Upper lobe of left lung (tissue), 6 donors: ENCODE results near the gene CAMKK2. TPM values are rescaled to one million over a fixed set of nuclear protein-coding genes. Genes with fewer than 3 reads are reported as not detected.

ENCODE experiments used
- ATAC-seq, 2 donors: fragments of 200-7000 bp; cut with Tn5 transposase; one replicate each; pipeline ENCODE4 v1.9.1; 2022; ENCODE audit warnings: mild to moderate bottlenecking in 2 of 2, moderate library complexity in 2 of 2; ENCODE audit not compliant: low FRiP score in 2 of 2
- DNase-seq, 2 donors: peaks; one replicate each; pipeline ENCODE4 v3.0.0-alpha.2; 2019 to 2020
- H3K27ac ChIP-seq, 4 donors: fragments of 200-600 bp; sonication (generic); one replicate each; pipeline ENCODE4 v1.5.1; 2016 to 2019
- H3K27me3 ChIP-seq, 4 donors: fragments of 200-600 bp; sonication (generic); one replicate each; pipeline ENCODE4 v1.5.1; 2017 to 2019
- H3K36me3 ChIP-seq, 4 donors: fragments of 200-600 bp; sonication (generic); one replicate each; pipeline ENCODE4 v1.5.1; 2016 to 2019
- H3K4me1 ChIP-seq, 4 donors: fragments of 200-600 bp; sonication (generic); one replicate each; pipeline ENCODE4 v1.5.1; 2018 to 2019
- H3K4me3 ChIP-seq, 4 donors: fragments of 200-600 bp; sonication (generic); one replicate each; pipeline ENCODE4 v1.5.1; 2017 to 2019; ENCODE audit warnings: mild to moderate bottlenecking in 2 of 4, moderate library complexity in 1 of 4
- H3K9me3 ChIP-seq, 4 donors: fragments of 200-600 bp; sonication (generic); one replicate each; pipeline ENCODE4 v1.5.1; 2018 to 2019
- EP300 ChIP-seq, 4 donors: sonication (generic); formaldehyde crosslinking; IDR thresholded peaks; one replicate each; pipeline ENCODE4 v1.5.1; 2017; ENCODE audit warnings: antibody characterized with exemption in 4 of 4, control low read depth in 2 of 4
- POLR2A ChIP-seq, 4 donors: fragments of 450-650 bp; IDR thresholded peaks; one replicate each; pipeline ENCODE4 v1.5.1; 2016 to 2017; ENCODE audit warnings: antibody characterized with exemption in 4 of 4, mild to moderate bottlenecking in 2 of 4
- POLR2AphosphoS5 ChIP-seq, 2 donors: sonication (generic); formaldehyde crosslinking; IDR thresholded peaks; one replicate each; pipeline ENCODE4 v1.5.1; 2017; ENCODE audit warnings: antibody characterized with exemption in 2 of 2
- WGBS, 2 donors: methylation state at CpG; one replicate each; pipeline ENCODE4 v1.1.5; 2017 to 2018; 5-methylcytosine and 5-hydroxymethylcytosine counted together
- total RNA-seq, 6 donors: library from RNA; depleted of rRNA in 4 of 6; stranded (reverse); fragments of >200 nt in 4 of 6; gene quantifications; one replicate each; pipeline versions ENCODE4 v1.1.0 to v1.2.1, GENCODE V29; 2016 to 2021
- TF ChIP-seq, protein P1 (sequence below), 6 experiments: fragments of 450-650 bp in 4 of 6; fragments of 200-600 bp in 2 of 6; sonication (generic) in 2 of 6; IDR thresholded peaks; one replicate each; pipeline ENCODE4 v1.5.1; 2016 to 2019; ENCODE audit warnings: antibody characterized with exemption in 6 of 6
- donor health status: DM: no; HTN: no; CAD: no; lungs with moderate emphysema.
- donor health status: DM: no; HTN: yes; CAD: no; lungs with severe emphysema.

The CAMKK2 gene
- total RNA-seq, 6 donors from 2014 or later = 27.7 to 63.9 (median 41.7) TPM

- DNase-seq = no peak
- H3K4me1 ChIP-seq = peaks cover 10 to 13% (median 11%) of the 10 kb centered on the region in 4 donors
- no peak overlapping the region for H3K27ac ChIP-seq
- H3K4me3 ChIP-seq = no peak overlapping the region
- TF ChIP-seq, protein P1, sequence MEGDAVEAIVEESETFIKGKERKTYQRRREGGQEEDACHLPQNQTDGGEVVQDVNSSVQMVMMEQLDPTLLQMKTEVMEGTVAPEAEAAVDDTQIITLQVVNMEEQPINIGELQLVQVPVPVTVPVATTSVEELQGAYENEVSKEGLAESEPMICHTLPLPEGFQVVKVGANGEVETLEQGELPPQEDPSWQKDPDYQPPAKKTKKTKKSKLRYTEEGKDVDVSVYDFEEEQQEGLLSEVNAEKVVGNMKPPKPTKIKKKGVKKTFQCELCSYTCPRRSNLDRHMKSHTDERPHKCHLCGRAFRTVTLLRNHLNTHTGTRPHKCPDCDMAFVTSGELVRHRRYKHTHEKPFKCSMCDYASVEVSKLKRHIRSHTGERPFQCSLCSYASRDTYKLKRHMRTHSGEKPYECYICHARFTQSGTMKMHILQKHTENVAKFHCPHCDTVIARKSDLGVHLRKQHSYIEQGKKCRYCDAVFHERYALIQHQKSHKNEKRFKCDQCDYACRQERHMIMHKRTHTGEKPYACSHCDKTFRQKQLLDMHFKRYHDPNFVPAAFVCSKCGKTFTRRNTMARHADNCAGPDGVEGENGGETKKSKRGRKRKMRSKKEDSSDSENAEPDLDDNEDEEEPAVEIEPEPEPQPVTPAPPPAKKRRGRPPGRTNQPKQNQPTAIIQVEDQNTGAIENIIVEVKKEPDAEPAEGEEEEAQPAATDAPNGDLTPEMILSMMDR (IDR thresholded peaks at IDR 0.05) = no peak
- TF ChIP-seq POLR2AphosphoS5 (IDR thresholded peaks at IDR 0.05) = no peak
- no peak for TF ChIP-seq EP300 (IDR thresholded peaks at IDR 0.05)
- TF ChIP-seq POLR2A (IDR thresholded peaks at IDR 0.05) = no peak
- peaks cover 0 to 61% (median 21%) of the 10 kb centered on the region in 4 donors for H3K36me3 ChIP-seq
- no peaks in the 10 kb centered on the region for H3K27me3 ChIP-seq
- ATAC-seq = no peak
- 98 to 100% methylated on average over 3 of the region's 3 CpGs for WGBS, 2 donors
- H3K9me3 ChIP-seq = no peaks in the 10 kb centered on the region
Measured at GRCh38 chr12:121219353-121219986, 77.0 kb downstream of the CAMKK2 start.

DNA sequence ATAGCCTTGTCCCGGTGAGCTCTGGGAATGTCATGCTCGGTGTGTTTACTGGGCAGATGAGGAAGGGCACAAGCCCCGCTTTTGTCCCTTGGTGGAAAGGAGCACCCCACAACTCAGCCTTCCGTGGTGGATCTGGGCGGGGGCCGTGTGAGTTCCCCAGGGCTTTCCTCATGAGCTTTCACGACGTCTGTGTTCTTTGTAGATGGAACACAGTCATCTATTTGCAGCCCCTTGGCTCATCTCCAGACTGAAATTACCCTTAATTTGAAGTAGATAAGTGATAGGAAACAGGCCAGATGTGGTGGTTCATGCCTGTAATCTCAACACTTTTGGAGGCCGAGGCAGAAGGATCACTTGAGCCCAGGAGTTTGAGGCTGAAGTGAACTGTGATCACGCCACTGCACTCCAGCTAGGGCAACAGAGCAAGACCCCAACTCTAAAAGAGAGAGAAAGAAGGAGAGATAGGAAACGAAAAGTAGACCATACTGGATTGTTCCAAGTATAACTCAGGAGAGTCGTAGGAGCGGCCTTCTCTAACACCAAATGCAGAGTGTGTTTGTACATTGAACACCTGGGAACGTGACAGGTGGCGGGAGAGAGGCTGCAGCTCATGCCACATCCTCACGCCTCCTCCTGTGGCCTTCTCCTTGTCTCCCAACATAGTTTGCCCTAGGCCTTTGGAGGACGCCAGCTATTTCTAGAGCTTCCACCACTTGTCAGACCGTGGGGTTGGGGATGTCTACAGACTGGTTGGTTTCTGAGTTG, 77.7 kb downstream of the CAMKK2 start:
- Histone ChIP-seq H3K4me3 (no peak overlapping the region), H3K4me1 (peaks cover 11 to 17% (median 16%) of the 10 kb centered on the region in 4 donors), H3K27ac (no peak overlapping the region), H3K36me3 (peaks cover 0 to 58% (median 18%) of the 10 kb centered on the region in 4 donors), H3K9me3 (no peaks in the 10 kb centered on the region), H3K27me3 (no peaks in the 10 kb centered on the region)
- no peak for TF ChIP-seq POLR2AphosphoS5 (IDR thresholded peaks at IDR 0.05)
- DNase-seq (no peak), ATAC-seq (no peak)
- 92 to 93% methylated on average over 16 to 18 of the region's 18 CpGs for WGBS, 2 donors

DNA sequence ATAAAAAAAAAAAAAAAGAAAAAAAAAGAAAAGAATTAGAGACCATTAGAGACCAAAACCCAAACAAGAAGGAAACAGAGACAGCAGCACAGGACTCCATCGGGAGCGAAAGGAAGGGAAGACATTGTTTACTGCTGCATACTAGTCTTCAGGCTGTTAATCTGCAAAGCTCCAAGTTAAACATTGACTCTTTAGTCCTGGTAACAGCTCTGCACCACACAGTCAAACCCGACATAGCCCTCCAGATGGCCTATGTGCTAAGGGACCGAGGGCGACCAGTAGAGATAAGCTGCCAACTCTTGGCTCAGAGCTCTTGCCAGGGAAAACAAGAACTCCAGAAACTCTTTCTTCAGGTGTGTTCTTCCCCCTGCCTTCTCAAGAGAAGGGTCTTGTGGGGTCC, 78.7 kb downstream of the CAMKK2 start:
- Histone ChIP-seq H3K4me3 (no peak overlapping the region), H3K4me1 (peaks cover 11 to 20% (median 16%) of the 10 kb centered on the region in 4 donors), H3K9me3 (no peaks in the 10 kb centered on the region), H3K27me3 (no peaks in the 10 kb centered on the region), H3K27ac (no peak overlapping the region), H3K36me3 (peaks cover 0 to 49% (median 9%) of the 10 kb centered on the region in 4 donors)
- no peak for DNase-seq
- TF ChIP-seq POLR2A (IDR thresholded peaks at IDR 0.05) (no peak), POLR2AphosphoS5 (IDR thresholded peaks at IDR 0.05) (no peak), EP300 (IDR thresholded peaks at IDR 0.05) (no peak)
- TF ChIP-seq, protein P1 (IDR thresholded peaks at IDR 0.05) = no peak
- ATAC-seq = no peak
- WGBS, 2 donors = 81 to 89% methylated on average over 5 of the region's 5 CpGs

- Histone ChIP-seq H3K9me3 (no peaks in the 10 kb centered on the region), H3K4me1 (peaks cover 11 to 20% (median 16%) of the 10 kb centered on the region in 4 donors), H3K27ac (no peak overlapping the region), H3K4me3 (no peak overlapping the region), H3K36me3 (peaks cover 0 to 42% (median 7%) of the 10 kb centered on the region in 4 donors), H3K27me3 (no peaks in the 10 kb centered on the region)
- TF ChIP-seq POLR2A (IDR thresholded peaks at IDR 0.05) = no peak
- no peak for TF ChIP-seq POLR2AphosphoS5 (IDR thresholded peaks at IDR 0.05)
- TF ChIP-seq EP300 (IDR thresholded peaks at IDR 0.05) = no peak
- TF ChIP-seq, protein P1 (IDR thresholded peaks at IDR 0.05) = no peak
- DNase-seq (no peak), ATAC-seq (no peak)
- WGBS, 2 donors = 74 to 85% methylated on average over 8 of the region's 8 CpGs
Measured at GRCh38 chr12:121217063-121217462, 79.4 kb downstream of the CAMKK2 start.

DNA sequence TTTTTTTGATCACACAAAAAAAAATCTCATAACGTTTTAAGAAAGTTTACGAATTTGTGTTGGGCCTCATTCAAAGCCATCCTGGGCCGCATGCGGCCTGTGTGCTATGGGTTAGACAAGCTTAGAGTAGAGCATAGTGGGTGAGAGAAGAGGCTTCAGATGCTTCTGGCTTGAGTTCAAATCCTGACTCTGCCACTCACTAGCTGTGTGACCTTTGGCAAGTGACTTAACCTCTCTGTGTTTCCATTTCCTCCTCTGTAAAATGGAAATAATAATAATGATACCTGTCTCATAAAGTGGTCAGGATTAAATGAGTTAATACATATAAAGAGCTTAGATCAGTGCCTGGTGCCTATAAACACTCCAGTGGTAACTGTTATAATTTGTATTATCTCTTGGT, 80.4 kb downstream of the CAMKK2 start:
- Histone ChIP-seq H3K9me3 (no peaks in the 10 kb centered on the region), H3K27me3 (no peaks in the 10 kb centered on the region), H3K36me3 (peaks cover 0 to 32% (median 5%) of the 10 kb centered on the region in 4 donors), H3K4me3 (no peak overlapping the region), H3K27ac (no peak overlapping the region), H3K4me1 (peaks cover 15 to 25% (median 21%) of the 10 kb centered on the region in 4 donors)
- DNase-seq = no peak
- 95 to 96% methylated on average over 4 of the region's 4 CpGs for WGBS, 2 donors
- TF ChIP-seq POLR2A (IDR thresholded peaks at IDR 0.05) (no peak), POLR2AphosphoS5 (IDR thresholded peaks at IDR 0.05) (no peak), EP300 (IDR thresholded peaks at IDR 0.05) (no peak)
- TF ChIP-seq, protein P1 (IDR thresholded peaks at IDR 0.05) = no peak
- no peak for ATAC-seq
